ENCODE measurements around the gene CHCHD6. TPM values are rescaled to one million over a fixed set of nuclear protein-coding genes. Genes with fewer than 3 reads are reported as not detected.

The CHCHD6 gene
- total and polyA plus RNA-seq, 2 donors = 10.5 to 14.2 TPM

DNA sequence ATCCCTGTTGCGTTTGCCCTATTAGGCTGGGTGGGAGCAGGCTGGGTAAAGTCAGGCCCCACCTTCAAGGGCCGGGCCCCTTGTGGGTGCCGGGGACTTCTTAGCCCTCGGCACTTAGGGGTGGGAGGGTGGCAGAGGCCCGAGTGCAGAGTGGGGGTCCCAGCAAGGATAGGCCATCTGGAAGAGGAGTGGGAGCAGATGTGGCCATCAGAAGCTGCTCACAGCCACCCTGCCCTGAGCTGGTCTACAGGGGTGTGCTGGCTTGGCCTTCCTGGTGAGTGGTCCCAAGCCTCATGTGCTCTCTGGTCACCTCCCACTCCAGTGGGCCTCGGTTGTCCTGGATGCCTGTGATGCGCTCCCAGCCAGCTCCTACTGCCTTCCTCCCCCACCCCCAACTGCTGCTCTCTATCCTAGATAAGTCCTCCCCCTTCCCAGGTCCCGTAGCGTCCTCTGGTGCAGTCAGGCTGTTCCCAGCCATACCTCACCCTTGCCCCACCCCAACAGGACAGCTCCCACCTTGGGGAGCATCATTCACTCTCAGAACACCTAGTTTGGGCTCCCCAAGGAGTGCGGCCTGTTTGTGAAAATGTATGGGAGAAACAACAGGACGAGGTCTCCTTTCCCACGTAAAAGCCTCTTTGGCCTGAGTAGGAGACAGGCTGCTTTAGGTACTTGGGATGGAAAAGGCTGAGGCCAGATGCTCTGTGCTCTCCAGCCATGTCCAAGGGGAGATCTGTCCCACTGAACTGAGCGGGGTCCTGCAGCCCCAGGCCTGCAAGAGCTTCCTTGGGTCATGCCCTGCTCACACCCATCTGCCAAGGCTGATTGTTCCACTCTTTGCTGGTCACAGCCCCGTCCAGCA is 254.0 kb downstream of the CHCHD6 start:
- DNase-seq (ENCODE audit: low read depth in 6 of 9, low spot score in 9 of 9) = no peak
- 98% methylated on average over 14 of the region's 14 CpGs for WGBS
- Histone ChIP-seq H3K27me3 (ENCODE audit: control insufficient read depth in 2 of 2, insufficient read depth in 1 of 2, low read length in 1 of 2) (no peaks in the 10 kb centered on the region), H3K9me3 (ENCODE audit: control insufficient read depth in 2 of 2, insufficient read depth in 1 of 2, low read length in 1 of 2) (no peaks in the 10 kb centered on the region), H3K36me3 (ENCODE audit: control insufficient read depth in 2 of 2, insufficient read depth in 2 of 2, low read length in 1 of 2) (no peaks in the 10 kb centered on the region), H3K4me1 (ENCODE audit: control insufficient read depth in 2 of 2, insufficient read depth in 2 of 2, low read length in 2 of 2) (peaks cover 0 to 20% of the 10 kb centered on the region in 2 donors), H3K27ac (ENCODE audit: low read depth in 1 of 2, low read length in 1 of 2) (no peak overlapping the region), H3K4me3 (ENCODE audit: low read length in 2 of 2) (no peak overlapping the region)

DNA sequence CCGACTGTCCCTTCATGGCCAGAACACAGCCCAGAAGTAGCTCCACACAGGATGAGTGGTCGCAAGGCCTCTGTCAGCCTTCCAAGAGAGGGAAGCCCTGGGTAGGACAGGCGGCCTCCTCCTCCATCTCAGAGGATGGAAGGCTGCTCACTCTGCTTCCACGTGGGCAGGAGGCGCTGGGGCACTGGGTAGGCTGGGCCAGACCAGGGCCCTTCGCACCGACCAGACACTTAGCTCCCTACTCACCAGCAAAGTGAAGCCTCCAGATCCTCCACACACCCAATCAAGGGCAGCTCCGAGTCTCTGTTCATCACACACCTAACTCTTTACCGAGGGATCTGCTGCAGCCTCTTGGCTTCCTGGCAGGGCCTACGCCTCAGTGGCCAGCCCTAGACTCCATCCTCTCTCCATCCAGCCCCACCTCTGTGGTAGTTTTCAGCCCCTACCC is 254.6 kb downstream of the CHCHD6 start:
- 93% methylated on average over 10 of the region's 10 CpGs for WGBS
- no peak overlapping the region for H3K4me3 ChIP-seq (ENCODE audit: low read length in 2 of 2)
- H3K27me3 ChIP-seq (ENCODE audit: control insufficient read depth in 2 of 2, insufficient read depth in 1 of 2, low read length in 1 of 2) = no peaks in the 10 kb centered on the region
- peaks cover 0 to 20% of the 10 kb centered on the region in 2 donors for H3K4me1 ChIP-seq (ENCODE audit: control insufficient read depth in 2 of 2, insufficient read depth in 2 of 2, low read length in 2 of 2)
- no peak overlapping the region for H3K27ac ChIP-seq (ENCODE audit: low read depth in 1 of 2, low read length in 1 of 2)
- DNase-seq (ENCODE audit: low read depth in 6 of 9, low spot score in 9 of 9) = no peak
- no peaks in the 10 kb centered on the region for H3K9me3 ChIP-seq (ENCODE audit: control insufficient read depth in 2 of 2, insufficient read depth in 1 of 2, low read length in 1 of 2)
- H3K36me3 ChIP-seq (ENCODE audit: control insufficient read depth in 2 of 2, insufficient read depth in 2 of 2, low read length in 1 of 2) = no peaks in the 10 kb centered on the region

GRCh38 chr3:126959136-126959920 is 255.3 kb downstream of the CHCHD6 start:
- WGBS = 89% methylated on average over 10 of the region's 10 CpGs
- Histone ChIP-seq H3K4me1 (ENCODE audit: control insufficient read depth in 2 of 2, insufficient read depth in 2 of 2, low read length in 2 of 2) (peaks cover 0 to 20% of the 10 kb centered on the region in 2 donors), H3K9me3 (ENCODE audit: control insufficient read depth in 2 of 2, insufficient read depth in 1 of 2, low read length in 1 of 2) (no peaks in the 10 kb centered on the region), H3K4me3 (ENCODE audit: low read length in 2 of 2) (no peak overlapping the region), H3K27ac (ENCODE audit: low read depth in 1 of 2, low read length in 1 of 2) (no peak overlapping the region), H3K36me3 (ENCODE audit: control insufficient read depth in 2 of 2, insufficient read depth in 2 of 2, low read length in 1 of 2) (no peaks in the 10 kb centered on the region), H3K27me3 (ENCODE audit: control insufficient read depth in 2 of 2, insufficient read depth in 1 of 2, low read length in 1 of 2) (no peaks in the 10 kb centered on the region)
- DNase-seq (ENCODE audit: low read depth in 6 of 9, low spot score in 9 of 9) = no peak

- no peak overlapping the region for H3K27ac ChIP-seq (ENCODE audit: low read depth in 1 of 2, low read length in 1 of 2)
- H3K27me3 ChIP-seq (ENCODE audit: control insufficient read depth in 2 of 2, insufficient read depth in 1 of 2, low read length in 1 of 2) = no peaks in the 10 kb centered on the region
- H3K9me3 ChIP-seq (ENCODE audit: control insufficient read depth in 2 of 2, insufficient read depth in 1 of 2, low read length in 1 of 2) = no peaks in the 10 kb centered on the region
- H3K4me3 ChIP-seq (ENCODE audit: low read length in 2 of 2) = no peak overlapping the region
- DNase-seq (ENCODE audit: low read depth in 6 of 9, low spot score in 9 of 9) = no peak
- 94% methylated on average over 17 of the region's 17 CpGs for WGBS
- no peaks in the 10 kb centered on the region for H3K36me3 ChIP-seq (ENCODE audit: control insufficient read depth in 2 of 2, insufficient read depth in 2 of 2, low read length in 1 of 2)
- peaks cover 0 to 17% of the 10 kb centered on the region in 2 donors for H3K4me1 ChIP-seq (ENCODE audit: control insufficient read depth in 2 of 2, insufficient read depth in 2 of 2, low read length in 2 of 2)
Measured at GRCh38 chr3:126959921-126960603, 256.0 kb downstream of the CHCHD6 start.

DNA sequence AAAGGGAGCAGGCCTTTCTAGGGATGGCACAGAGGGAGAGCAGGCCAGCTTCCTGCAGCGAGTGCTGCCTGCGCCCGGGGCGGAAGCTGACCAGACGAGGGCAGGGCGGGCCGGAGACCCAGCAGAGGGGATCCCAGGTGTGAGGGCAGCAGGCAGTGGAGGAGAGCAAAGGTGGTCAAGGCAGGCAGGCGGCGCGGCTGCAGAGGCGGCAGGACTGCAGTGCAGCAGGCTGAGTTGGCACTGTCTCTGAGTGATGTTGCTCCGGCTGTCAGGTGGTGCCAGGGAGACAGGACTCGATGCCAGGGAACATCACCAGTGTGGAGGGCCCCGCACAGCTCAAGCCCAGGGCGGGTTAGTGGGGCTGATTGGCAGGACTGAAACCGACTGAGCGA is 256.6 kb downstream of the CHCHD6 start:
- H3K4me3 ChIP-seq (ENCODE audit: low read length in 2 of 2) = no peak overlapping the region
- no peaks in the 10 kb centered on the region for H3K27me3 ChIP-seq (ENCODE audit: control insufficient read depth in 2 of 2, insufficient read depth in 1 of 2, low read length in 1 of 2)
- H3K27ac ChIP-seq (ENCODE audit: low read depth in 1 of 2, low read length in 1 of 2) = no peak overlapping the region
- no peaks in the 10 kb centered on the region for H3K36me3 ChIP-seq (ENCODE audit: control insufficient read depth in 2 of 2, insufficient read depth in 2 of 2, low read length in 1 of 2)
- H3K4me1 ChIP-seq (ENCODE audit: control insufficient read depth in 2 of 2, insufficient read depth in 2 of 2, low read length in 2 of 2) = peaks cover 0 to 17% of the 10 kb centered on the region in 2 donors
- no peaks in the 10 kb centered on the region for H3K9me3 ChIP-seq (ENCODE audit: control insufficient read depth in 2 of 2, insufficient read depth in 1 of 2, low read length in 1 of 2)
- DNase-seq (ENCODE audit: low read depth in 6 of 9, low spot score in 9 of 9) = no peak
- 93% methylated on average over 17 of the region's 17 CpGs for WGBS

GRCh38 chr3:126961191-126961790 is 257.3 kb downstream of the CHCHD6 start:
- Histone ChIP-seq H3K27me3 (ENCODE audit: control insufficient read depth in 2 of 2, insufficient read depth in 1 of 2, low read length in 1 of 2) (no peaks in the 10 kb centered on the region), H3K4me1 (ENCODE audit: control insufficient read depth in 2 of 2, insufficient read depth in 2 of 2, low read length in 2 of 2) (peaks cover 0 to 17% of the 10 kb centered on the region in 2 donors), H3K9me3 (ENCODE audit: control insufficient read depth in 2 of 2, insufficient read depth in 1 of 2, low read length in 1 of 2) (no peaks in the 10 kb centered on the region), H3K36me3 (ENCODE audit: control insufficient read depth in 2 of 2, insufficient read depth in 2 of 2, low read length in 1 of 2) (no peaks in the 10 kb centered on the region), H3K4me3 (ENCODE audit: low read length in 2 of 2) (no peak overlapping the region), H3K27ac (ENCODE audit: low read depth in 1 of 2, low read length in 1 of 2) (peak overlapping the region; percentile 32 to 37)
- 92% methylated on average over 8 of the region's 8 CpGs for WGBS
- peak in 1 of 9 donors; percentile 26 for DNase-seq (ENCODE audit: low read depth in 6 of 9, low spot score in 9 of 9)

DNA sequence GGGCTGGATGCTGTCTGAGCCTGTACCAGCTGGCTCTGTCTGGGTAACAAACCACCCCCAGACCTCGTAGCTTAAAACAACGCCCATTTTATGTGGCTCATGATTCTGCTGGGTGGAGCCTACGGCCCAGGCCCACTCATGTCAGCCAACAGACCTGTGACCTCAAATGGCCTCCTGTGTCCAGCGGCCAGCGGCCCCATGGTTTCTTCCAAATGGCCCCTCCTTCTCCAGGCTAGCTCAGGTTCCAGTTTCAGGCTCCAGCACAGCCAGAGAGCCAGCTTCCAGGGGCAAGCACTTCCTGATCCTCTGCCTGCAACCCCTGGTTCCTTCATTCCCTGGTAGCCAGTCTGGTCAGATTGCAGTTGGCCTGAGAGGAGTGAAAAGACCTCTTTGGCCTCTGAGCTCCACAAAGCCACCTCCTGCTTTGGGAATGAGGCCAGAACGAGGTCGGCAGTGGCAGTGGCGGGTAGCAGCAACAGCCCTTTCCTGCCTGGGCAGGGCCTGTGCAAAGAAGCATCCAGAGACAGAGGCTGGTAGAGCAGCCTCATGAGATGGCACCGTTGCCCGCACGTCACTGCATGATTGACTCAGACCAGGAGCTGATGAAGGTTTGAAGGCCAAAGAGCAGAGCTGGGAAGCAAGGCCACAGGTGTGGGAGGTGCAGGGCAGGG is 257.9 kb downstream of the CHCHD6 start:
- H3K4me3 ChIP-seq (ENCODE audit: low read length in 2 of 2) = no peak overlapping the region
- 91% methylated on average over 11 of the region's 11 CpGs for WGBS
- DNase-seq (ENCODE audit: low read depth in 6 of 9, low spot score in 9 of 9) = no peak
- H3K9me3 ChIP-seq (ENCODE audit: control insufficient read depth in 2 of 2, insufficient read depth in 1 of 2, low read length in 1 of 2) = no peaks in the 10 kb centered on the region
- peak overlapping the region; percentile 37 for H3K27ac ChIP-seq (ENCODE audit: low read depth in 1 of 2, low read length in 1 of 2)
- H3K27me3 ChIP-seq (ENCODE audit: control insufficient read depth in 2 of 2, insufficient read depth in 1 of 2, low read length in 1 of 2) = no peaks in the 10 kb centered on the region
- H3K36me3 ChIP-seq (ENCODE audit: control insufficient read depth in 2 of 2, insufficient read depth in 2 of 2, low read length in 1 of 2) = no peaks in the 10 kb centered on the region
- H3K4me1 ChIP-seq (ENCODE audit: control insufficient read depth in 2 of 2, insufficient read depth in 2 of 2, low read length in 2 of 2) = peaks cover 0 to 17% of the 10 kb centered on the region in 2 donors

GRCh38 chr3:126962756-126963155 is 258.7 kb downstream of the CHCHD6 start:
- DNase-seq (ENCODE audit: low read depth in 6 of 9, low spot score in 9 of 9) = no peak
- Histone ChIP-seq H3K27me3 (ENCODE audit: control insufficient read depth in 2 of 2, insufficient read depth in 1 of 2, low read length in 1 of 2) (no peaks in the 10 kb centered on the region), H3K4me3 (ENCODE audit: low read length in 2 of 2) (no peak overlapping the region), H3K9me3 (ENCODE audit: control insufficient read depth in 2 of 2, insufficient read depth in 1 of 2, low read length in 1 of 2) (no peaks in the 10 kb centered on the region), H3K4me1 (ENCODE audit: control insufficient read depth in 2 of 2, insufficient read depth in 2 of 2, low read length in 2 of 2) (peaks cover 0 to 14% of the 10 kb centered on the region in 2 donors), H3K27ac (ENCODE audit: low read depth in 1 of 2, low read length in 1 of 2) (no peak overlapping the region), H3K36me3 (ENCODE audit: control insufficient read depth in 2 of 2, insufficient read depth in 2 of 2, low read length in 1 of 2) (no peaks in the 10 kb centered on the region)
- 97% methylated on average over 8 of the region's 8 CpGs for WGBS
